Effector memory CD4-positive, alpha-beta T cell (primary cell): ENCODE data around the gene REEP3.
"Not testable (repeated sequence)": the region's sequence is repeated elsewhere in the genome, so short reads cannot be mapped to it uniquely, and the experiment has no call there.

Experiments
- DNase-seq, 3 donors: peaks; one replicate each; pipeline ENCODE4 v3.0.0-alpha.2; 2020
- H3K27ac ChIP-seq: 2 replicates; pipeline ENCODE4 v1.7.0; 2013; ENCODE audit warnings: mild to moderate bottlenecking, low read length, moderate library complexity; ENCODE audit not compliant: insufficient read depth, poor library complexity, severe bottlenecking
- H3K27me3 ChIP-seq: replicated peaks from 2 replicates; pipeline ENCODE4 v1.7.0; 2013; ENCODE audit warnings: mild to moderate bottlenecking, low read length; ENCODE audit not compliant: insufficient read depth, control insufficient read depth, poor library complexity, severe bottlenecking
- H3K36me3 ChIP-seq: 2 replicates; pipeline ENCODE4 v1.7.0; 2013; ENCODE audit warnings: mild to moderate bottlenecking, low read length, moderate library complexity; ENCODE audit not compliant: control insufficient read depth, insufficient read depth
- H3K4me1 ChIP-seq: 2 replicates; pipeline ENCODE4 v1.7.0; 2013; ENCODE audit warnings: low read length, mild to moderate bottlenecking; ENCODE audit not compliant: control insufficient read depth, insufficient read depth, poor library complexity, severe bottlenecking
- H3K4me3 ChIP-seq: 2 replicates; pipeline ENCODE4 v1.7.0; 2013; ENCODE audit warnings: low read length, low read depth, mild to moderate bottlenecking; ENCODE audit not compliant: insufficient read depth, poor library complexity, severe bottlenecking
- H3K9me3 ChIP-seq: 2 replicates; pipeline ENCODE4 v1.7.0; 2013; ENCODE audit warnings: mild to moderate bottlenecking, low read length, moderate library complexity; ENCODE audit not compliant: control insufficient read depth

REEP3 gene

GRCh38 chr10:63642808-63643207 lies 121.6 kb downstream of the REEP3 start:
- Histone ChIP-seq H3K27me3 (no peaks in the 10 kb centered on the region), H3K36me3 (no peaks in the 10 kb centered on the region), H3K27ac (no peak overlapping the region), H3K4me3 (no peak overlapping the region), H3K4me1 (no peaks in the 10 kb centered on the region), H3K9me3 (no peaks in the 10 kb centered on the region)
- no peak for DNase-seq

- H3K9me3 ChIP-seq: no peaks in the 10 kb centered on the region
- H3K4me1 ChIP-seq: no peaks in the 10 kb centered on the region
- H3K27ac ChIP-seq: no peak overlapping the region
- no peaks in the 10 kb centered on the region for H3K36me3 ChIP-seq
- DNase-seq: no peak
- H3K27me3 ChIP-seq: no peaks in the 10 kb centered on the region
- no peak overlapping the region for H3K4me3 ChIP-seq
These were observed 123.4 kb downstream of the REEP3 start for GRCh38 chr10:63644418-63645142.

GRCh38 chr10:63645195-63645594 lies 124.0 kb downstream of the REEP3 start:
- Histone ChIP-seq H3K27me3 (no peaks in the 10 kb centered on the region), H3K4me3 (no peak overlapping the region), H3K36me3 (no peaks in the 10 kb centered on the region), H3K9me3 (no peaks in the 10 kb centered on the region), H3K27ac (no peak overlapping the region), H3K4me1 (no peaks in the 10 kb centered on the region)
- DNase-seq: no peak

- H3K27ac ChIP-seq: no peak overlapping the region
- no peak for DNase-seq
- no peaks in the 10 kb centered on the region for H3K9me3 ChIP-seq
- no peaks in the 10 kb centered on the region for H3K36me3 ChIP-seq
- no peak overlapping the region for H3K4me3 ChIP-seq
- no peaks in the 10 kb centered on the region for H3K27me3 ChIP-seq
- H3K4me1 ChIP-seq: no peaks in the 10 kb centered on the region
These were observed 125.3 kb downstream of the REEP3 start for GRCh38 chr10:63646491-63646890.

GRCh38 chr10:63651864-63652263 lies 130.7 kb downstream of the REEP3 start:
- Histone ChIP-seq H3K4me1 (no peaks in the 10 kb centered on the region), H3K4me3 (no peak overlapping the region), H3K27me3 (no peaks in the 10 kb centered on the region), H3K36me3 (no peaks in the 10 kb centered on the region), H3K9me3 (no peaks in the 10 kb centered on the region), H3K27ac (no peak overlapping the region)
- DNase-seq: no peak

- no peak overlapping the region for H3K27ac ChIP-seq
- no peaks in the 10 kb centered on the region for H3K27me3 ChIP-seq
- H3K36me3 ChIP-seq: no peaks in the 10 kb centered on the region
- no peak overlapping the region for H3K4me3 ChIP-seq
- no peaks in the 10 kb centered on the region for H3K9me3 ChIP-seq
- H3K4me1 ChIP-seq: no peaks in the 10 kb centered on the region
- no peak for DNase-seq
These were observed 132.5 kb downstream of the REEP3 start for GRCh38 chr10:63653747-63654146.

- no peak for DNase-seq
- Histone ChIP-seq H3K36me3 (no peaks in the 10 kb centered on the region), H3K27ac (no peak overlapping the region), H3K27me3 (no peaks in the 10 kb centered on the region), H3K9me3 (no peaks in the 10 kb centered on the region), H3K4me3 (no peak overlapping the region), H3K4me1 (no peaks in the 10 kb centered on the region)
These were observed 136.6 kb downstream of the REEP3 start for GRCh38 chr10:63657761-63658160.

GRCh38 chr10:63660941-63661340 lies 139.7 kb downstream of the REEP3 start:
- H3K4me3 ChIP-seq, H3K27me3 ChIP-seq, H3K36me3 ChIP-seq, H3K4me1 ChIP-seq, H3K9me3 ChIP-seq, DNase-seq, H3K27ac ChIP-seq: not testable (repeated sequence)

- Histone ChIP-seq H3K4me1 (no peaks in the 10 kb centered on the region), H3K27me3 (no peaks in the 10 kb centered on the region), H3K4me3 (no peak overlapping the region), H3K27ac (no peak overlapping the region), H3K36me3 (no peaks in the 10 kb centered on the region), H3K9me3 (no peaks in the 10 kb centered on the region)
- DNase-seq: no peak
These were observed 140.1 kb downstream of the REEP3 start for GRCh38 chr10:63661347-63661746.

GRCh38 chr10:63664341-63664885 lies 143.2 kb downstream of the REEP3 start:
- Histone ChIP-seq H3K27me3 (no peaks in the 10 kb centered on the region), H3K4me1 (no peaks in the 10 kb centered on the region), H3K36me3 (no peaks in the 10 kb centered on the region), H3K27ac (no peak overlapping the region), H3K4me3 (no peak overlapping the region), H3K9me3 (no peaks in the 10 kb centered on the region)
- no peak for DNase-seq
